Left lung (tissue), 10 donors: Measurements from ENCODE around the gene C14orf93. TPM values are rescaled to one million over a fixed set of nuclear protein-coding genes. Genes with fewer than 3 reads are reported as not detected.

Experiments
- ATAC-seq: fragments of 200-7000 bp; cut with Tn5 transposase; one replicate; pipeline ENCODE4 v1.9.1; 2020; ENCODE audit warnings: moderate library complexity
- DNase-seq, 4 donors: peaks; one replicate each; pipeline ENCODE4 v3.0.0-alpha.2; 2013 to 2020
- H3K27ac ChIP-seq, 2 donors: fragments of 200-600 bp; sonication (generic) in 1 of 2; one replicate each; pipeline versions ENCODE4 v1.5.0 to v1.8.0; 2020 to 2021
- H3K27me3 ChIP-seq, 2 donors: fragments of 200-600 bp; sonication (generic) in 1 of 2; one replicate each; pipeline versions ENCODE4 v1.5.0 to v1.8.0; 2020 to 2021
- H3K36me3 ChIP-seq, 2 donors: fragments of 200-600 bp; sonication (generic) in 1 of 2; one replicate each; pipeline versions ENCODE4 v1.5.0 to v1.8.0; 2020 to 2021
- H3K4me1 ChIP-seq, 2 donors: fragments of 200-600 bp; one replicate each; pipeline ENCODE4 v1.8.0; 2021
- H3K4me3 ChIP-seq, 2 donors: fragments of 200-600 bp; sonication (generic) in 1 of 2; one replicate each; pipeline versions ENCODE4 v1.5.0 to v1.8.0; 2020 to 2021; ENCODE audit warnings: mild to moderate bottlenecking in 1 of 2
- H3K9me3 ChIP-seq, 2 donors: fragments of 200-600 bp; sonication (generic) in 1 of 2; one replicate each; pipeline versions ENCODE4 v1.5.0 to v1.8.0; 2020 to 2021
- CTCF ChIP-seq, 2 donors: fragments of 200-600 bp; sonication (generic) in 1 of 2; IDR thresholded peaks; one replicate each; pipeline versions ENCODE4 v1.5.0 to v1.8.0; 2021; ENCODE audit warnings: antibody characterized with exemption in 2 of 2
- intact Hi-C, 2 donors: fragments of 100-400 bp; cut with DNase I; formaldehyde crosslinking; loops; one replicate each; pipeline versions ENCODE4 v1.11.2 to v1.14.2; 2022
- polyA plus RNA-seq, 6 donors: library from polyadenylated mRNA; unstranded; fragments of 120-200 nt; gene quantifications; one replicate each; pipeline ENCODE4 v1.2.1, GENCODE V29; 2013; ENCODE audit not compliant: insufficient read length in 6 of 6
- total RNA-seq, 2 donors: library from RNA; stranded (reverse); fragmentation: NEBNext Ultra II Directional; extraction: Animal tissue kit (Norgen Biotek cat#: 25700); gene quantifications; one replicate each; pipeline ENCODE4 v1.2.1, GENCODE V29; 2021
- donor health status: DM: no; HTN: yes; CAD: no.
- donor health status: DM: no; HTN: no; CAD: no.

C14orf93 gene
- total and polyA plus RNA-seq, 8 donors: 8.3 to 24.0 (median 21.3) TPM

- no peaks in the 10 kb centered on the region for H3K9me3 ChIP-seq
- DNase-seq (no peak), ATAC-seq (peak; percentile 44)
- no peak overlapping the region for H3K27ac ChIP-seq
- no peak overlapping the region for H3K4me3 ChIP-seq
- intact Hi-C loops: no loop called here
- no peak for TF ChIP-seq CTCF (IDR thresholded peaks at IDR 0.05)
- peaks cover 0 to 18% of the 10 kb centered on the region in 2 donors for H3K36me3 ChIP-seq
- H3K4me1 ChIP-seq: peaks cover 3 to 10% of the 10 kb centered on the region in 2 donors
- no peaks in the 10 kb centered on the region for H3K27me3 ChIP-seq
Observed at GRCh38 chr14:22993517-22993916, 16.4 kb downstream of the C14orf93 start.

- intact Hi-C loops: no loop called here
- no peak for TF ChIP-seq CTCF (IDR thresholded peaks at IDR 0.05)
- no peak overlapping the region for H3K4me3 ChIP-seq
- H3K9me3 ChIP-seq: no peaks in the 10 kb centered on the region
- no peak overlapping the region for H3K27ac ChIP-seq
- no peaks in the 10 kb centered on the region for H3K27me3 ChIP-seq
- DNase-seq (no peak), ATAC-seq (no peak)
- peaks cover 0 to 24% of the 10 kb centered on the region in 2 donors for H3K36me3 ChIP-seq
- peaks cover 3 to 10% of the 10 kb centered on the region in 2 donors for H3K4me1 ChIP-seq
Observed at GRCh38 chr14:22991852-22992251, 18.1 kb downstream of the C14orf93 start.

- intact Hi-C loops: loop anchor here (5.0 to 10.0 kb wide), 2 partner anchors 68 to 70 kb away; partner anchors contain the start of gene CDH24 (in 2 of the 2)
- Histone ChIP-seq H3K36me3 (peaks cover 0 to 25% of the 10 kb centered on the region in 2 donors), H3K4me3 (no peak overlapping the region), H3K9me3 (no peaks in the 10 kb centered on the region), H3K27ac (no peak overlapping the region), H3K27me3 (peaks cover 0 to 8% of the 10 kb centered on the region in 2 donors), H3K4me1 (peaks cover 5 to 13% of the 10 kb centered on the region in 2 donors)
- DNase-seq (no peak), ATAC-seq (no peak)
- no peak for TF ChIP-seq CTCF (IDR thresholded peaks at IDR 0.05)
Observed at GRCh38 chr14:22987291-22987690, 22.7 kb downstream of the C14orf93 start.

- peaks cover 0 to 23% of the 10 kb centered on the region in 2 donors for H3K36me3 ChIP-seq
- no peak overlapping the region for H3K27ac ChIP-seq
- intact Hi-C loops: loop anchor here (5.0 to 10.0 kb wide), 2 partner anchors 68 to 71 kb away; partner anchors contain the start of gene CDH24 (in 2 of the 2)
- peak; percentile 84 to 90 for TF ChIP-seq CTCF (IDR thresholded peaks at IDR 0.05)
- no peaks in the 10 kb centered on the region for H3K9me3 ChIP-seq
- peaks cover 5 to 20% of the 10 kb centered on the region in 2 donors for H3K4me1 ChIP-seq
- DNase-seq (peak in 3 of 4 donors; percentile 83 to 92 (median 86)), ATAC-seq (peak; percentile 57)
- no peak overlapping the region for H3K4me3 ChIP-seq
- H3K27me3 ChIP-seq: peaks cover 3 to 15% of the 10 kb centered on the region in 2 donors
Observed at GRCh38 chr14:22986508-22987054, 23.4 kb downstream of the C14orf93 start.

GRCh38 chr14:22985894-22986507 lies 23.9 kb downstream of the C14orf93 start:
- no peak for TF ChIP-seq CTCF (IDR thresholded peaks at IDR 0.05)
- Histone ChIP-seq H3K36me3 (peaks cover 0 to 17% of the 10 kb centered on the region in 2 donors), H3K9me3 (no peaks in the 10 kb centered on the region), H3K27ac (no peak overlapping the region), H3K4me3 (no peak overlapping the region), H3K27me3 (peaks cover 7 to 21% of the 10 kb centered on the region in 2 donors), H3K4me1 (peaks cover 5 to 26% of the 10 kb centered on the region in 2 donors)
- intact Hi-C loops: loop anchor here (5.0 to 10.0 kb wide), 2 partner anchors 69 to 71 kb away; partner anchors contain the start of gene CDH24 (in 2 of the 2)
- DNase-seq (no peak), ATAC-seq (no peak)
